ENCODE results near the gene EYS.
"Not testable (repeated sequence)": the region's sequence is repeated elsewhere in the genome, so short reads cannot be mapped to it uniquely, and the experiment has no call there.

EYS gene

GRCh38 chr6:63744810-63745209 is 1962.2 kb downstream of the EYS start:
- no peak for DNase-seq

GRCh38 chr6:63743691-63744090 is 1963.3 kb downstream of the EYS start:
- DNase-seq, result no peak

GRCh38 chr6:63742060-63742459 is 1965.0 kb downstream of the EYS start:
- no peak for DNase-seq

GRCh38 chr6:63740709-63741108 is 1966.3 kb downstream of the EYS start:
- DNase-seq, result no peak

GRCh38 chr6:63739094-63739687 is 1967.8 kb downstream of the EYS start:
- DNase-seq, result no peak

GRCh38 chr6:63738190-63738589 is 1968.8 kb downstream of the EYS start:
- DNase-seq, result not testable (repeated sequence)

- no peak for DNase-seq
Measured at GRCh38 chr6:63734923-63735322, 1972.1 kb downstream of the EYS start.

- DNase-seq, result no peak
Measured at GRCh38 chr6:63732336-63732735, 1974.7 kb downstream of the EYS start.

- DNase-seq, result no peak
Measured at GRCh38 chr6:63731930-63732329, 1975.1 kb downstream of the EYS start.

- no peak for DNase-seq
Measured at GRCh38 chr6:63730311-63730710, 1976.7 kb downstream of the EYS start.

GRCh38 chr6:63724721-63725120 is 1982.3 kb downstream of the EYS start:
- DNase-seq, result no peak

GRCh38 chr6:63721181-63721580 is 1985.8 kb downstream of the EYS start:
- DNase-seq, result no peak

GRCh38 chr6:63716169-63716568 is 1990.9 kb downstream of the EYS start:
- no peak for DNase-seq

GRCh38 chr6:63714091-63714490 is 1992.9 kb downstream of the EYS start:
- no peak for DNase-seq

- no peak for DNase-seq
Measured at GRCh38 chr6:63713332-63713731, 1993.7 kb downstream of the EYS start.

GRCh38 chr6:63709148-63709547 is 1997.9 kb downstream of the EYS start:
- no peak for DNase-seq

GRCh38 chr6:63708631-63709030 is 1998.4 kb downstream of the EYS start:
- DNase-seq, result no peak

- DNase-seq, result no peak
Measured at GRCh38 chr6:63706630-63707029, 2000.4 kb downstream of the EYS start.

GRCh38 chr6:63705707-63706106 is 2001.3 kb downstream of the EYS start:
- no peak for DNase-seq

- DNase-seq, result no peak
Measured at GRCh38 chr6:63690221-63690620, 2016.8 kb downstream of the EYS start.

GRCh38 chr6:63689421-63689820 is 2017.6 kb downstream of the EYS start:
- DNase-seq, result no peak

- no peak for DNase-seq
Measured at GRCh38 chr6:63685446-63686379, 2021.3 kb downstream of the EYS start.

- DNase-seq, result no peak
Measured at GRCh38 chr6:63683071-63683603, 2023.9 kb downstream of the EYS start.

GRCh38 chr6:63677282-63677681 is 2029.7 kb downstream of the EYS start:
- DNase-seq, result no peak
